Vagina (tissue), 2 donors: ENCODE measurements around the gene HRK. TPM values are rescaled to one million over a fixed set of nuclear protein-coding genes. Genes with fewer than 3 reads are reported as not detected.

ENCODE experiments used
- DNase-seq, 2 donors: peaks; one replicate each; pipeline ENCODE4 v3.0.0-alpha.2; 2017; ENCODE audit errors: extremely low spot score in 2 of 2
- H3K27ac ChIP-seq: fragments of 200-600 bp; sonication (generic); one replicate; pipeline ENCODE4 v1.5.1; 2019
- H3K27me3 ChIP-seq: fragments of 200-600 bp; sonication (generic); one replicate; pipeline ENCODE4 v1.5.1; 2019
- H3K36me3 ChIP-seq, 2 donors: fragments of 200-600 bp; sonication (generic); one replicate each; pipeline ENCODE4 v1.5.1; 2017 to 2019
- H3K4me1 ChIP-seq: fragments of 200-600 bp; sonication (generic); one replicate; pipeline ENCODE4 v1.5.1; 2019
- H3K4me3 ChIP-seq, 2 donors: fragments of 200-600 bp; sonication (generic); 1 replicate in 1 of 2; 2 replicates in 1 of 2; pipeline ENCODE4 v1.5.1; 2016 to 2019
- H3K9me3 ChIP-seq: fragments of 200-600 bp; sonication (generic); one replicate; pipeline ENCODE4 v1.5.1; 2019
- POLR2A ChIP-seq, 2 donors: fragments of 450-650 bp; IDR thresholded peaks; one replicate each; pipeline ENCODE4 v1.6.1; 2017; ENCODE audit warnings: antibody characterized with exemption in 2 of 2, mild to moderate bottlenecking in 2 of 2, moderate library complexity in 2 of 2
- POLR2AphosphoS5 ChIP-seq, 2 donors: sonication (generic); formaldehyde crosslinking; IDR thresholded peaks; one replicate each; pipeline ENCODE4 v1.9.0; 2017; ENCODE audit warnings: antibody characterized with exemption in 2 of 2, mild to moderate bottlenecking in 2 of 2, low read depth in 1 of 2; ENCODE audit not compliant: insufficient read depth in 1 of 2
- intact Hi-C: fragments of 100-400 bp; cut with DNase I; formaldehyde crosslinking; loops from one replicate; pipeline ENCODE4 v1.15.1; 2023
- total RNA-seq: library from RNA; depleted of rRNA; stranded (reverse); fragments of >200 nt; gene quantifications from one replicate; pipeline ENCODE4 v1.2.3, GENCODE V29; 2016
- TF ChIP-seq, protein P1 (sequence below), 3 experiments: fragments of 450-650 bp in 2 of 3; fragments of 200-600 bp in 1 of 3; sonication (generic) in 1 of 3; IDR thresholded peaks; one replicate each; pipeline ENCODE4 v1.5.1; 2017 to 2019; ENCODE audit warnings: antibody characterized with exemption in 3 of 3, mild to moderate bottlenecking in 2 of 3, moderate library complexity in 2 of 3

The HRK gene
- total RNA-seq, 1 donor from 2014 or later = not detected

DNA sequence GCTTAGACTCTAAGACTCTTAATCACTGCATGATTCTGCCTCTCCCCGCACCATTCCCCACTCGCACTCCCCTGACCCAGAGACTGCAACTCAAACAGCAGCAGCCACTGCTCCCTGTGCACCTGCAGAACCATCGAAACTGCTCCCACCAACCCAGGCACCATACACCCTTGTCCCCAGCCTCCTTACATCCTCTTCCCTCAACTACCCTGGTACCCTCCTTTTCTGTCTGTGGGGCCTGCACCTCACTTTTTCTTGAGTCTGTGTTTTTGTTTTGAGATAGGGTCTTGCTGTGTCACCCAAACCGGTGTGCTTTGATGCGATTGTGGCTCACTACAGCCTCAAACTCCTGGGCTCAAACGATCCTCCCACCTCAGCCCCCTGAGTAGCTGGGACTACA lies 73.7 kb downstream of the HRK start:
- H3K27ac ChIP-seq = no peak overlapping the region
- H3K4me1 ChIP-seq = no peaks in the 10 kb centered on the region
- no peak overlapping the region for H3K4me3 ChIP-seq
- no peaks in the 10 kb centered on the region for H3K27me3 ChIP-seq
- no peaks in the 10 kb centered on the region for H3K9me3 ChIP-seq
- no peak for DNase-seq
- no peaks in the 10 kb centered on the region for H3K36me3 ChIP-seq
- TF ChIP-seq, protein P1, sequence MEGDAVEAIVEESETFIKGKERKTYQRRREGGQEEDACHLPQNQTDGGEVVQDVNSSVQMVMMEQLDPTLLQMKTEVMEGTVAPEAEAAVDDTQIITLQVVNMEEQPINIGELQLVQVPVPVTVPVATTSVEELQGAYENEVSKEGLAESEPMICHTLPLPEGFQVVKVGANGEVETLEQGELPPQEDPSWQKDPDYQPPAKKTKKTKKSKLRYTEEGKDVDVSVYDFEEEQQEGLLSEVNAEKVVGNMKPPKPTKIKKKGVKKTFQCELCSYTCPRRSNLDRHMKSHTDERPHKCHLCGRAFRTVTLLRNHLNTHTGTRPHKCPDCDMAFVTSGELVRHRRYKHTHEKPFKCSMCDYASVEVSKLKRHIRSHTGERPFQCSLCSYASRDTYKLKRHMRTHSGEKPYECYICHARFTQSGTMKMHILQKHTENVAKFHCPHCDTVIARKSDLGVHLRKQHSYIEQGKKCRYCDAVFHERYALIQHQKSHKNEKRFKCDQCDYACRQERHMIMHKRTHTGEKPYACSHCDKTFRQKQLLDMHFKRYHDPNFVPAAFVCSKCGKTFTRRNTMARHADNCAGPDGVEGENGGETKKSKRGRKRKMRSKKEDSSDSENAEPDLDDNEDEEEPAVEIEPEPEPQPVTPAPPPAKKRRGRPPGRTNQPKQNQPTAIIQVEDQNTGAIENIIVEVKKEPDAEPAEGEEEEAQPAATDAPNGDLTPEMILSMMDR (IDR thresholded peaks at IDR 0.05) = no peak
- TF ChIP-seq POLR2A (IDR thresholded peaks at IDR 0.05) = no peak
- no peak for TF ChIP-seq POLR2AphosphoS5 (IDR thresholded peaks at IDR 0.05; ENCODE audit: insufficient read depth in 1 of 2, low read depth in 1 of 2)
- intact Hi-C loops = no loop called here

DNA sequence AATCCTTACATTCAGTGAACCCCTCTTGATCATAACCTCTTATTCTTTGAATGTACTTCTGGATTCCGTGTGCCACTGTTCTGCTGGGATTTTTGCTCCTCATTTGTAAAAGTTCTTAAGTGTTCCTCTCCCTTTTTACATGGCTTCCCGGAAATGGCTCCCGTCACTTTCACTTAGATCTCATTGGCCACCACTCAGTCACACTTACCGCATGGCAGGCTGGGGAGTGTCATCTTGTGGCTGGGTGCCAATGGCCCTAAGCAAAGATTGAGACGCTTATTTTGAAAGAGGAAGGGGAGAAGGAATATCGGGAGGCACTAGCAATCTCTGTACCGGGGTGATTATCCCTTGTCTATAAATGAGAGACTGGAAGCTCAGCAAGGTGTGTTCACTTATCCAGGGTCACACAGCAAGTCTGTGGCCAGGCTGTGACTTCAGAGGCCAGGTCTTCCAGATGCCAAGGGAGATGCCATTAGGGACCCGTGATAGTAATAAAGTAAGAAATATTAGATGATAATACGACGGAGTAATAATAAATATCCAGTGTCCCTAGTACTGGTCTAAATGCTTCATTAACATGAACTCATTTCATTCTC lies 74.3 kb downstream of the HRK start:
- intact Hi-C loops = no loop called here
- TF ChIP-seq, protein P1 (IDR thresholded peaks at IDR 0.05) = no peak
- TF ChIP-seq POLR2A (IDR thresholded peaks at IDR 0.05) = no peak
- TF ChIP-seq POLR2AphosphoS5 (IDR thresholded peaks at IDR 0.05; ENCODE audit: insufficient read depth in 1 of 2, low read depth in 1 of 2) = no peak
- no peak for DNase-seq
- H3K4me1 ChIP-seq = no peaks in the 10 kb centered on the region
- no peaks in the 10 kb centered on the region for H3K27me3 ChIP-seq
- H3K9me3 ChIP-seq = no peaks in the 10 kb centered on the region
- no peaks in the 10 kb centered on the region for H3K36me3 ChIP-seq
- H3K27ac ChIP-seq = no peak overlapping the region
- H3K4me3 ChIP-seq = no peak overlapping the region

Other genes starting within 250 kb of the HRK start
- gene SPRING1, start 143.4 kb downstream of the HRK start, total RNA-seq = 9.1 TPM
- 6.4 TPM for gene RNFT2, start 143.1 kb downstream of the HRK start, total RNA-seq
- 13.8 TPM for gene FBXW8, start 29.5 kb upstream of the HRK start, total RNA-seq
- 10.8 TPM for gene TESC, start 218.0 kb upstream of the HRK start, total RNA-seq